Keratinocyte (primary cell): ENCODE measurements around the gene DEDD. TPM values are rescaled to one million over a fixed set of nuclear protein-coding genes. Genes with fewer than 3 reads are reported as not detected.

ENCODE experiments used
- DNase-seq: peaks from one replicate; pipeline ENCODE4 v3.0.0-alpha.2; 2011; ENCODE audit warnings: low read depth, missing footprints, low spot score
- FAIRE-seq: peaks from 2 replicates; lab custom pipeline; 2011; peaks lifted over from hg19 to GRCh38; lab: Jason Lieb, UNC
- H2AFZ ChIP-seq: 2 replicates; pipeline ENCODE4 v1.6.0; 2012; ENCODE audit warnings: low read length, control low read depth, inconsistent platforms; ENCODE audit not compliant: control insufficient read depth
- H3K27ac ChIP-seq: 2 replicates; pipeline ENCODE4 v1.5.1; 2011; ENCODE audit warnings: low read length; ENCODE audit not compliant: control insufficient read depth, insufficient read depth
- H3K27me3 ChIP-seq: 3 replicates; pipeline ENCODE4 v1.6.0; 2011; ENCODE audit warnings: low read length; ENCODE audit not compliant: control insufficient read depth, insufficient read depth; ENCODE audit errors: extremely low read depth
- H3K36me3 ChIP-seq, 2 experiments: 2 replicates in 1 of 2; 3 replicates in 1 of 2; pipeline ENCODE4 v1.5.1; 2011; ENCODE audit warnings: low read length in 2 of 2, mild to moderate bottlenecking in 1 of 2; ENCODE audit not compliant: control insufficient read depth in 2 of 2, insufficient read depth in 2 of 2; ENCODE audit errors: extremely low read depth in 1 of 2
- H3K4me1 ChIP-seq: 3 replicates; pipeline ENCODE4 v1.5.1; 2011; ENCODE audit warnings: low read length; ENCODE audit not compliant: control insufficient read depth, insufficient read depth; ENCODE audit errors: extremely low read depth
- H3K4me2 ChIP-seq: 3 replicates; pipeline ENCODE4 v1.6.0; 2011; ENCODE audit warnings: low read depth, low read length; ENCODE audit not compliant: control insufficient read depth, insufficient read depth; ENCODE audit errors: extremely low read depth
- H3K4me3 ChIP-seq, 3 experiments: fragments of 200-600 bp in 1 of 3; sonication (generic) in 1 of 3; 2 replicates in 2 of 3; 3 replicates in 1 of 3; pipeline ENCODE4 v1.5.1; 2011 to 2016; ENCODE audit warnings: low read length in 3 of 3, mild to moderate bottlenecking in 3 of 3, control low read depth in 2 of 3, inconsistent platforms in 1 of 3, low read depth in 1 of 3, mixed read lengths in 1 of 3, mixed run types in 1 of 3, moderate library complexity in 1 of 3; ENCODE audit not compliant: control insufficient read depth in 2 of 3, insufficient read depth in 2 of 3; ENCODE audit errors: extremely low read depth in 1 of 3
- H3K79me2 ChIP-seq: 2 replicates; pipeline ENCODE4 v1.6.0; 2012; ENCODE audit warnings: low read length; ENCODE audit not compliant: control insufficient read depth, insufficient read depth
- H3K9ac ChIP-seq: 3 replicates; pipeline ENCODE4 v1.6.0; 2011; ENCODE audit warnings: low read length; ENCODE audit not compliant: control insufficient read depth, insufficient read depth; ENCODE audit errors: extremely low read depth
- H3K9me1 ChIP-seq: 3 replicates; pipeline ENCODE4 v1.6.0; 2011; ENCODE audit warnings: low read length; ENCODE audit not compliant: control insufficient read depth, insufficient read depth; ENCODE audit errors: extremely low read depth
- H3K9me3 ChIP-seq: 2 replicates; pipeline ENCODE4 v1.5.1; 2012; ENCODE audit warnings: low read depth, low read length; ENCODE audit not compliant: control insufficient read depth
- H4K20me1 ChIP-seq: 3 replicates; pipeline ENCODE4 v1.6.0; 2011; ENCODE audit warnings: low read length; ENCODE audit not compliant: control insufficient read depth, insufficient read depth; ENCODE audit errors: extremely low read depth
- EZH2 ChIP-seq: IDR thresholded peaks from one replicate; pipeline ENCODE4 v1.6.1; 2012; ENCODE audit warnings: inconsistent platforms, mild to moderate bottlenecking, low read length, moderate library complexity
- dilution Hi-C: fragments of 300-500 bp; cut with MboI; formaldehyde crosslinking; loops from one replicate; pipeline ENCODE4 v1.7.0; 2020; ENCODE audit warnings: low sequenced_read_pairs; ENCODE audit not compliant: extremely low pct_ligation_motif_present
- polyA plus RNA-seq, 5 experiments: library from polyadenylated mRNA; depleted of rRNA in 3 of 5; stranded (reverse) in 3 of 5; stranded (forward) in 1 of 5; unstranded in 1 of 5; fragments of >200 nt; gene quantifications; 1 replicate in 1 of 5; 2 replicates in 3 of 5; 3 replicates in 1 of 5; pipeline versions ENCODE4 v1.2.1 to v1.2.3, GENCODE V29; 2011 to 2012; ENCODE audit warnings: missing spikeins in 2 of 5, low read depth in 1 of 5, low replicate concordance in 1 of 5
- TF ChIP-seq, protein P1 (sequence below), 3 experiments: IDR thresholded peaks in 1 of 3; conservative IDR thresholded peaks in 1 of 3; optimal IDR thresholded peaks in 1 of 3; 2 replicates in 2 of 3; 3 replicates in 1 of 3; pipeline versions ENCODE3 to v1.5.1; 2011; ENCODE audit warnings: low read length in 3 of 3, mild to moderate bottlenecking in 3 of 3, moderate library complexity in 2 of 3, control low read depth in 1 of 3, inconsistent platforms in 1 of 3; ENCODE audit not compliant: insufficient read depth in 2 of 3; ENCODE audit errors: extremely low read depth in 1 of 3

Gene DEDD
- polyA plus RNA-seq, 1 donor (not counting 4 experiments of a cell fraction or from before 2014, with no cell fraction given), result 33.0 TPM

- Histone ChIP-seq H3K27me3 (no peaks in the 10 kb centered on the region), H3K9ac (no peak overlapping the region), H3K4me1 (peaks cover 18% of the 10 kb centered on the region), H3K9me3 (no peaks in the 10 kb centered on the region), H3K36me3 (peaks cover 28 to 44% of the 10 kb centered on the region in 2 experiments), H4K20me1 (no peaks in the 10 kb centered on the region), H3K4me2 (no peak overlapping the region), H2AFZ (no peak overlapping the region), H3K79me2 (peaks cover 36% of the 10 kb centered on the region), H3K9me1 (no peaks in the 10 kb centered on the region), H3K27ac (no peak overlapping the region), H3K4me3 (no peak overlapping the region)
- TF ChIP-seq EZH2, result no peak
- TF ChIP-seq, protein P1, sequence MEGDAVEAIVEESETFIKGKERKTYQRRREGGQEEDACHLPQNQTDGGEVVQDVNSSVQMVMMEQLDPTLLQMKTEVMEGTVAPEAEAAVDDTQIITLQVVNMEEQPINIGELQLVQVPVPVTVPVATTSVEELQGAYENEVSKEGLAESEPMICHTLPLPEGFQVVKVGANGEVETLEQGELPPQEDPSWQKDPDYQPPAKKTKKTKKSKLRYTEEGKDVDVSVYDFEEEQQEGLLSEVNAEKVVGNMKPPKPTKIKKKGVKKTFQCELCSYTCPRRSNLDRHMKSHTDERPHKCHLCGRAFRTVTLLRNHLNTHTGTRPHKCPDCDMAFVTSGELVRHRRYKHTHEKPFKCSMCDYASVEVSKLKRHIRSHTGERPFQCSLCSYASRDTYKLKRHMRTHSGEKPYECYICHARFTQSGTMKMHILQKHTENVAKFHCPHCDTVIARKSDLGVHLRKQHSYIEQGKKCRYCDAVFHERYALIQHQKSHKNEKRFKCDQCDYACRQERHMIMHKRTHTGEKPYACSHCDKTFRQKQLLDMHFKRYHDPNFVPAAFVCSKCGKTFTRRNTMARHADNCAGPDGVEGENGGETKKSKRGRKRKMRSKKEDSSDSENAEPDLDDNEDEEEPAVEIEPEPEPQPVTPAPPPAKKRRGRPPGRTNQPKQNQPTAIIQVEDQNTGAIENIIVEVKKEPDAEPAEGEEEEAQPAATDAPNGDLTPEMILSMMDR (optimal IDR thresholded peaks at IDR 0.05 in 1 of 3, IDR thresholded peaks at IDR 0.05 in 1 of 3, conservative IDR thresholded peaks at IDR 0.05 in 1 of 3; ENCODE audit: extremely low read depth in 1 of 3, insufficient read depth in 2 of 3, low read length in 3 of 3), result no peak
- FAIRE-seq (no peak), DNase-seq (no peak)
- dilution Hi-C loops, result no loop called here
Measured at GRCh38 chr1:161122967-161123366, 9.5 kb downstream of the DEDD start.

- H3K9me3 ChIP-seq, result no peaks in the 10 kb centered on the region
- no peak overlapping the region for H2AFZ ChIP-seq
- dilution Hi-C loops, result no loop called here
- H3K4me3 ChIP-seq, result no peak overlapping the region
- no peak overlapping the region for H3K27ac ChIP-seq
- no peak overlapping the region for H3K4me2 ChIP-seq
- DNase-seq, result no peak
- H3K4me1 ChIP-seq, result peaks cover 18% of the 10 kb centered on the region
- peaks cover 27 to 39% of the 10 kb centered on the region in 2 experiments for H3K36me3 ChIP-seq
- FAIRE-seq, result no peak
- no peak overlapping the region for H3K9ac ChIP-seq
- H4K20me1 ChIP-seq, result no peaks in the 10 kb centered on the region
- peaks cover 36% of the 10 kb centered on the region for H3K79me2 ChIP-seq
- no peak for TF ChIP-seq EZH2
- TF ChIP-seq, protein P1 (optimal IDR thresholded peaks at IDR 0.05 in 1 of 3, IDR thresholded peaks at IDR 0.05 in 1 of 3, conservative IDR thresholded peaks at IDR 0.05 in 1 of 3; ENCODE audit: extremely low read depth in 1 of 3, insufficient read depth in 2 of 3, low read length in 3 of 3), result no peak
- no peaks in the 10 kb centered on the region for H3K9me1 ChIP-seq
- H3K27me3 ChIP-seq, result no peaks in the 10 kb centered on the region
Measured at GRCh38 chr1:161121834-161122233, 10.6 kb downstream of the DEDD start.
